Body of pancreas (tissue), 4 donors: Measurements from ENCODE around the gene PIP5KL1.

Experiments used
- CTCF ChIP-seq, 7 experiments: fragments of 450-650 bp in 4 of 7; fragments of 200-600 bp in 3 of 7; sonication (generic) in 3 of 7; IDR thresholded peaks; one replicate each; pipeline ENCODE4 v1.5.1; 2016 to 2019; ENCODE audit warnings: antibody characterized with exemption in 7 of 7
- POLR2A ChIP-seq, 3 donors: fragments of 450-650 bp; IDR thresholded peaks; one replicate each; pipeline ENCODE4 v1.6.1; 2016; ENCODE audit warnings: antibody characterized with exemption in 3 of 3, mild to moderate bottlenecking in 2 of 3

GRCh38 chr9:127961613-127962155, 31.1 kb upstream of the PIP5KL1 start:
- TF ChIP-seq CTCF (IDR thresholded peaks at IDR 0.05) (no peak), POLR2A (IDR thresholded peaks at IDR 0.05) (no peak)
